LoVo (cell line): ENCODE results near the gene SRSF11.

Experiments
- DNase-seq: peaks from one replicate; pipeline ENCODE4 v3.0.0-alpha.2; 2016; ENCODE audit warnings: low spot score

Gene SRSF11

DNA sequence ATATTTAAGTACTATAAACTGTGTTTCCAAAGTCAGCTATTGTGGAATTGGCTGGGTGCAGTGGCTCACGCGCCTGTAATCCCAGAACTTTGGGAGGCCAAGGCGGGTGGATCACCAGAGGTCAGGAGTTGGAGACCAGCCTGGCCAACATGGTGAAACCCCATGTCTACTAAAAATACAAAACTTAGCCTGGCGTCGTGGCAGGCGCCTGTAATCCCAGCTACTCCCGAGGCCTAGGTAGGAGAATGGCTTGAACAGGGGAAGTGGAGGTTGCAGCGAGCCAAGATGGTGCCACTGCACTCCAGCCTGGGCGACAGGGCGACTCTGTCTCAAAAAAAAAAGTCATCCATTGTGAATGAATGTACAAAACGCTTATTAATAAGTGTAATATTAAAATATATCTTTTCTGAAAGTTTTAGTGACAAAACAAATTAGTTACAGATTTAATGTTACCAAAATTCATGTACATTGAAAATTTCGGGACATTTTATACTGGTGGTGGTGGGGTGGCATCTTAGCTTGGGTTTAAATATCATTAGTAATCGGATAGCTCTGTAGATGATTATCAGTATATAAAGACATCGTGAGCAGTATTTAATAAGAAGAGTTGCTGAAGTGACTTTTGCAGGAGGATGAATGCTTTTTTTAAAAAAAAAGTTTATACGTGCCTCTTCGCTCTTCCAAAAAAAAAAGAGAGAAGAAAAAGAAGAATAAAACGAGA, 503 bp upstream of the SRSF11 start:
- DNase-seq = no peak

DNA sequence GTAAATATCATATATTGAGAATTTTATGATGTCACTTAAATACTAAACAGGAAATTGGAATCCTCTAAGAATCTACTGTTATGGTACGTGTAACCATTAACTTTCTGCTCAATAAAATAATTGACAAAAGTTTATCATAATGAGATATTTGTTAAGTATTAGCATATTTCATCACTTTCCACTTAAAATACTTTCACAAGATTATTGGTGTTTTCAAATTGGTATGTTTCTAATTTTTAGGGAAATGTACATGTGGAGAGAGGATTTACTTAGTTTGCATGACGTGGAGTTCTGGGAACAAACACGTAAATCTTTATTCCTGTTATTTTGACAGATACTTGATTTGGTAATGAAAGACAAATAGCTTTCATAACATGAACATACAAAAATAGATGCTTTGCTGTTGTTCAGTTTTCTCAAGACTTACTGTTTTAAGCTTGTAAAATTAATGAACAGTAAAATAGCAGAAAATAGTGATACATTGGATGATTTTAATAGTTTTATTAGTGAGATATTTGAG, 1.6 kb downstream of the SRSF11 start:
- DNase-seq = no peak

DNA sequence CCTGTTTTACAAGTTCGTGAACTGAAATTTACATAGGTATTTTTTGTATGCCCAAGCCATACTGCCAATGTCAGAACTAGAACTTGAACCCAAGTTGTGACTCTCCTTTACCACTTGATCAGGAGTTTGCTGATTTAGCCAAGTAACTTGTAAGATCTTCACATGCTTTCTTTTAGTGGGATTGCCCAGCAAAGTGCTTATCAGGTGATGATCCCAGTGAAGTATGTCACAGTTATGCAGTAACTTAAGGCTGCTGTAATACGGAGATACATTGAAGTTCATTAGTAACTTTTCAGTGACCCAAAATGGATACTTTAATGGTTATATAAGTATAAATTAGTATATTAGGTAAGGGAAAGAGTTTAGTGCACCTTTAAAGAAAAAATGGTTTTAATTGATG, 3.8 kb downstream of the SRSF11 start:
- no peak for DNase-seq

DNA sequence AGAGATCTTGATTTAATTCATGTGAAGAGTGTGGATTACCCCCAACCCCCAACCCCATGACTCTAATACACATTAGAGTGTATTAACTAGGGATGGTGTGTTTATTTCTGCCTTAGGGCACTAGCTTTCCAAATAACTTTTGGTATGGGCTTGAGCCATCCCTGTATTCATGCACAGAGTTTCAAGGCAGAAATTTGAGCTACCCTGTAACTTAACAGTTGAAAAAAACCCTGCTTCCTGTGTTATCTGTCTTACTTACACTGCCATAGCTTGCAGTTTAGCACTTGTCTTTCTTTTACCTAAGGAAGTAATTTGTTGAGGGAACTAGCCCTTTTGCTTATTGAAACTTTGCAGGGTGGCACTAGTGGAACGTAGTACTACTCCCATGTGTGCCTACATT, 6.3 kb downstream of the SRSF11 start:
- no peak for DNase-seq

DNA sequence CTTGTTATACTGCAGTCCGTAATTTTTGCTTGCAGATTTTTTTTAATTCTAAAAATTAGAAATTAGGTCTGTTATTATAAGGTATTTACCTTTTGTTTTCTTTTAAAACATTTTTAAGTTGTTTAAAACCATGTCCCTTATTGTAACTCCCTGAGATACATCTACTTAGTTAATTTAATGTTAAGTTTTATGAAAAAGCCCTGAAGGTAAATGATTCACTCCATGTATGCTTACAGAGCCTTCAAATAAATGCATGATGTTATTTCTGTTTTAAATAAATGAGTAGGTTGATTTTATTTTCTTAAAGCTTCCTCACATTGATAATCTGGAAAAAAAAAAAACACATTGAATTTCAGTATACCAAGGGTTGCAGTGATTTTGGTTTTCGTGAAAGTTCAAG, 7.5 kb downstream of the SRSF11 start:
- no peak for DNase-seq

DNA sequence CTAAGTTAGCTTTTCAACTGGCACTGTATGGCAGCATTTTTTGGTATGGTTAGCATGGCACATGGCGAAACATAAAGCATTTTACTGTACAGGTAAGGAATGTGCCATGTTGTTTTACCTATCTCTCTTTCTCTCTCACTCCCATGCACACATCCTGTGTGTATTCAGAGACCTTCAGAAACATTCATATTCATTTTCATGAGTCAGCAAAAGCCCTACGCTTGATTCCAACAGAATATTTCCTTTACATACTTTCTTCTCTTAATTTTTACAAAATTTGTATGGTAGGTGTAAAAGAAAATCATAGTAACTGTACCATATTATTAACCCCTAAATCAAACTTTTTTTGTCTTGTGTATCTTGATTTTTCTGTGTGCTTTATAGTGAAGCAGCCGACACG, 10.3 kb downstream of the SRSF11 start:
- DNase-seq = no peak

DNA sequence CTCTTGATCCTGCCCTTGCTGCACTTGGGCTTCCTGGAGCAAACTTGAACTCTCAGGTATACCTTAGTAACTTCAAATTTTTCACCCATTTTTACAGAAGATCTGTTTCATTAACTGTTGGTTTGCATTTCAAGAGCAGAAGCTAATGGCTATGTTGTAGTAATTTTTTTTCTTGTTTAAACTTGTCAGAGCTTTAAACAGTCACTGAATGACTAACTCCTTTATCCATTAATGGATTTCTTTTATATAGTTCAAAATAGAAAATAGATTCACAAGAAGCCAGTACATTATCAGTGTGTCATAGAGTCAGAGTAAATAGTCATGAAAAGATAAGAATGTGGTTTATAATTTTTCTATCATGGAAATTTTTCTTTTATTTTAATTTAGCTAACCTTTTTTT, 13.6 kb downstream of the SRSF11 start:
- no peak for DNase-seq

DNA sequence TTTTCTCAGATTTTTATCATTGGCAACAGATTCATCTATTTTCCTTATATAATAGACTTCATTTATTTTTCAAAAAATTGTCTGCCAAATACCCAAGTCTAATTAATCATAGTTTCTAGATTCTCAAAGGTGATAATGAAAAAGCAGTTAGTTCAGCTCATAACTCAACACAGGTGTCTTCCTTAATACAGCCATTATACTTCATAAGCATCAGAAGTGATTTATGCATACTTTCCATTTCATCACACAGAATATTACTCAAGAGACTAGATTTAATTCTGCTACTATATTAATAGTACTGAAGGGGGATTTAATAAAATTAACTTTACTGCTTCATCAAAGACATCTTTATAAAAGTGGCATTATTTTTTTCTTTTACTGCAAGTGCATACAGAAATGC, 18.8 kb downstream of the SRSF11 start:
- no peak for DNase-seq

DNA sequence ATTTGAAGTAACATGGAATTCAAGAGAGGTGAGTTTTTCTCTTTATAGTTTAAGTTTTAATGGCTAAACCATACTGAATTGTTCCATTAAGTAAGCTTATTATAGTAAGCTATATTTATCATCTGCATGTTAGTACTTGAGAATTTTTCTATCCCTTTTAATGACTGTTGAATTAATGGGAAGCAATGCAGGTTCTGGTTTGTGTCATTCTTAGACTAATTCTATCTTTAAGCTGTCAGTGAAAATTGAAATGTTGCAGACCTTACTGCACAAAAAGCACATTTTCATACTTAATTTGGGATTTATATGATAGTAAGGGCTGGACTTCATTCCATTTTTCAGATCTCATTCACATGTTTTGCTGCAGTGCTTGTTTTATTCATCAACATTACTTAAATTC, 25.9 kb downstream of the SRSF11 start:
- no peak for DNase-seq

DNA sequence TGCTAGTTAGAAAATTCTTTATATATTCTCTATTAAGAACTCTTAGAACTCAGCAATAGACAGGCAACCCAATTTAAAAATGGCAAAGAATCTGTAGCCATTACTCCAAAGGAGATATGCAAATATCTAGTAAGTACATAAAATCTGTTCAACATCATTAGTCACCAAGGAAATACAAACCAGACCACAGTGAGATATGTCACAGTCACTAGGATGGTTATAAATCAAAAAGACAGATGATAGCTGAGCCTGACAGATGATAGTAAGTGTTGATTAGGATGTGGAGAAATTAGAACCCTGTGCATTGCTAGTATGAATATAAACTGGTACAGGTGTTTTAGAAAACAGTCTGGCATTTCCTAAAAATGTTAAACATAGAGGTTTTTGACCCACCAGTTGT, 26.6 kb downstream of the SRSF11 start:
- DNase-seq = no peak

DNA sequence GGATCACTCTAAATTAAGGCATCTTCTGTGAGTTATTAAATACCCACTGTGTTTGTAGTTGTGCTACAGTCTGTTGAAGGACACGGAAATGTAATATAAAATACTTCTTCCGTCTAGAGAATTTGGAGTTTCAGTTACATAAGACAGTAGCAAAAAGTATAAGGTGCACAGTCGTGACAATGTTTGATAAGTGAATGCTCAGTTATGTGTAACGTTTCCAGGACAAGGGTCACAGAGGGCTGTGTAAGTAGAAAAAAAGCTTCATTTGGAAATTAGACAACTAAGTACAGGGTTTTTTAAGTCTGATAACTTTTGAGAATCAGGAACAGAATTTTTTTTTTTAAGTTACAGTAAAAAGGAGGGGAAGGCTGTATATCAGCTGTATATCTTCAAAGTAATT, 27.5 kb downstream of the SRSF11 start:
- DNase-seq = no peak

DNA sequence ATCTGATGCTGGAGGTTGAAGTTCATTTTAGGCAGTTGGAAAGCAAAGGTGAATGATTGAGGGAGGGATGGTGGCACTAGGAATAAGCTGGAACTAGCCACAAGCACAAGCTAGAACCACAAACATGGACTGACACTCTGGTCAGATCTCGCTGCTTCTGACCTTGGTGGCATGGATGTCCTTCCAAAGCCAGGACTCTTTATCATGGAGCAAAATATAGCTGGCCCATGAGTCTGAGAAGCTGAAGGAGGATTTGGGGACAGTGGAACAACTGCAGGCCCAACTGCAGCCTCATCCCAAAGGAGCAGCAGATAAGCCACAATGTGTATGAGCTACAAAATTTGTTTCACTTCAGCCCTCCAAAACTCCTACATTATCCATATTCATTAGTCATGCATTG, 35.5 kb downstream of the SRSF11 start:
- no peak for DNase-seq

DNA sequence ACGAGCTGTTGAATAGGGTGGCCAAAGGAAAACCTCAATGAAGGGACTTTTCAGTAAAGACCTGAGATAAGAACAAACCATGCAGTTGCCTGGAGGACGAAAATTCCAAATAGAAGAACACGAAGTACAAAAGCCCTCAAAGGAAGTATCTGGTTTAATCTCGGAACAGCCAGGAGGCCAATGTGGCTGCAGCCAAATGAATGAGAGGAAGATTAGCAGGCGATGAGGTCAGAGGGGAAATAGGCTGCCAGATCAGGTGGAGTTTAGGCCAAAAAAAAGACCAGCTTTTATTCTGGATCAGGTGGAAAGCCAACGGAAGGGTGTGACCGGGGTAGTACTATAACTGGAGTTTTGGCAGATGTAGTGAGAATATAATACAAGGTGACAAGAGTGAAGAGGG, 43.7 kb downstream of the SRSF11 start:
- DNase-seq = no peak

DNA sequence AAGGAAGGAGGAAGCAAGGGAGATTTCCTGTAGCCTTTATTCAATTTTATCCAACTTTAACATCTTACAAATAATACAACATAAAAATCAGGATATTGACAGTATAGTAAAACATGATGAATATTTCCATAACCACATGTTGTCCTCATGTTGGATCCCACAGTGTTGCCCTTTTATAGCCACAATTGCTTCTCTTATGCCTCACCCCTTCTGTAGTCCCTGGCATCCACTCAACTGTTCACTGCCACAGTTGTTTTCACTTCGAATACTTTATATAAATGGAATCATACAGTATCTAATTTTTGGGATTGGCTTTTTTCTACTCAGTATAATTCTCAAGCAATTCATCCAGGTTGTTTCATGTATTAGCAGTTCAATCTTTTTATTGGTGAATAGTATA, 44.8 kb downstream of the SRSF11 start:
- DNase-seq = no peak

DNA sequence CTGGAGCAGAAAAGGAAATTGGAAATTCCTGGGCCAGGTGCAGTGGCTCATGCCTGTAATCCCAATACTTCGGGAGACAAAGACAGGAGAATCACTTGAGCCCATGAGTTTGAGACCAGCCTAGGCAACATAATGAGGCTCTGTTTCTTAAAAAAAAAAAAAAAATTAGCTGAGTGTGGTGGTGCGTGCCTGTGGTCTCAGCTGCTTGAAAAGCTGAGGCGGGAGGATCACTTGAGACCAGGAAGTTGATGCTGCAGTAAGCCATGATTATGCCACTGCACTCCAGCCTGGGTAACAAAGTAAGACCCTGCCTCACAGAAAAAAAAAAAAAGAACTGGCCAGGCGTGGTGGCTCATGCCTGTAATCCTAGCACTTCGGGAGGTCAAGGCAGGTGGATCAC, 56.7 kb downstream of the SRSF11 start:
- no peak for DNase-seq

DNA sequence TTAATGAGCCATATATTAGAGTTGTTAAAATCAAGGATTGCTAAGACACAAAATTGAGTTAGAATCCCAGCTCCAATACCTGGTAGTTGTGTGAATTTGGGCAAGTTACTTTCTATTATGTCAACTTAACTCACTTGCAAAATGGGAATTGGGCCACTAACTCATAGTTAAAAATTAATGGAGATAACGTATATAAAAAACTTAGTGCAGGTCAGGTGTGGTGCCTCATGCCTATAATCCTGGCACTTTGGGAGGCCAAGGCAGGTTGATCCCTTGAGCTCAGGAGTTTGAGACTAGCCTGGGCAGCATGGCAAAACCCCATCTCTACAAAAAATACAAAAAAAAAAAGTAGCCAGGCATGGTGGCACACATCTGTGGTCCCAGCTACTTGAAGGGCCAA, 57.5 kb downstream of the SRSF11 start:
- no peak for DNase-seq

DNA sequence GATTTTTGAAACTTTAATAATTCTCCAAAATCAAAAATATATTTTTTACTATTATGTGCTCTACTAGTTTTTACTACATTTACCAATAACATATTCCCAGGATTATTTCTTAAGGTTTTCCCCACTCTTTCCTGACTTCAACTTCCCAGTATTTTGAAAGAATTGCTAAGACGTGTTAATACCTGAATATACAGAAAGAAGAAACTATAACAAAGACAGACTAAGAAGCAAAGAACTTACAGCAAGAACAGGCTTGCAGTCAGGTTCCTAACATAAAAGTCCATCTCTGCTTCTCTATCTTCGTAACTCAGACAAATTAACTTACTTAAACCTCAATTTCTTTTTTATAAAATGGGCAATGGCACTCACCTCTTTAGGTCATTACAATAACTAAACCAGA, 63.2 kb downstream of the SRSF11 start:
- DNase-seq = no peak

DNA sequence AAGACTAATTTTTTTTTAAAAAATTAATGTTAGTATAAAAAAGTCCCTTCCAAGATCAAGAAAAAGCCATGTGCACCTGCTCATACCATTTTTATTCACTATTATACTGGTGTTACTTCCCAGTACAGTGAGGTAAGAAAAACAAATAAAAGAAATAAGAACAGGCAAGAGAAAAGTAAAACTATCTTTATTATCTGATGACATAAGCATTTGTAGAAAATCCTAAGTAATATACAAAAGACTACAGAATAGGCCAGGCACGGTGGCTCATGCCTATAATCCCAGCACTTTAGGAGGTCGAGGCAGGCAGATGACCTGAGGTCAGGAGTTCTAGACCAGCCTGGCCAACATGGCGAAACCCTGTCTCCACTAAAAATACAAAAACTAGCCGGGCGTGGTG, 65.3 kb downstream of the SRSF11 start:
- DNase-seq = no peak

DNA sequence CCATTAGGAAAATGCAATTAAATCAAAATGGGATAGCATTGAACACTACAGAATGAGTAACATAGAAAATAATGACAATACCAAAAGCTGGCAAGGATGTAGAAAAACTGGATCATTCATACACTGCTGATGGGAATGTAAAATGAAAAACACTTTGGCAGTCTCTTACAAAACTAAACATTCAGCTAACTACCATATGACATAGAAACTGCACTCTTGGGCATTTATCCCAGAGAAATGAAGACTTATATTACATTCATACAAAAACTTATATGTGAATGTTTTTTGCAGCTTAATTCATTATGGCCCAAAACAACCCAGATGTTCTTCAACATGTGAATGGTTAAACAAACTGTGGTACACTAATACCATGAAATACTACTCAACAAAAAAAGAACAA, 67.0 kb downstream of the SRSF11 start:
- no peak for DNase-seq

DNA sequence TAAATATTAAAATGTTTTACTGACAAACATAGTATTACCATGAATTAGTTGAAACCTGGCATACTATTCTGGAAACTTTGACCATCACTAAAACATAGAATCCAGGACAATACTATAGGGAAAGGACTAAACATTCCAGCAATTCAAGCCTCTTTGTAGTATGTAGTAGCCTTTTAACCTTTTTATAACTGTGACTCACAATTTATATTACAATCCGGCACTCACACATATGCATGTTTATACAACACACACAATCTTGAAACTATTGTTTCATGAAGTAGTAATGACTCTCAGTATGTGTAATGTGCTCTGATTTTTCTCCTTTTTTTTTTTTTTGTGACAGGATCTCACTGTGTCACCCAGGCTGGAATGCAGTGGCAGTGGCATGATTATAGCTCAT, 69.0 kb downstream of the SRSF11 start:
- DNase-seq = no peak

DNA sequence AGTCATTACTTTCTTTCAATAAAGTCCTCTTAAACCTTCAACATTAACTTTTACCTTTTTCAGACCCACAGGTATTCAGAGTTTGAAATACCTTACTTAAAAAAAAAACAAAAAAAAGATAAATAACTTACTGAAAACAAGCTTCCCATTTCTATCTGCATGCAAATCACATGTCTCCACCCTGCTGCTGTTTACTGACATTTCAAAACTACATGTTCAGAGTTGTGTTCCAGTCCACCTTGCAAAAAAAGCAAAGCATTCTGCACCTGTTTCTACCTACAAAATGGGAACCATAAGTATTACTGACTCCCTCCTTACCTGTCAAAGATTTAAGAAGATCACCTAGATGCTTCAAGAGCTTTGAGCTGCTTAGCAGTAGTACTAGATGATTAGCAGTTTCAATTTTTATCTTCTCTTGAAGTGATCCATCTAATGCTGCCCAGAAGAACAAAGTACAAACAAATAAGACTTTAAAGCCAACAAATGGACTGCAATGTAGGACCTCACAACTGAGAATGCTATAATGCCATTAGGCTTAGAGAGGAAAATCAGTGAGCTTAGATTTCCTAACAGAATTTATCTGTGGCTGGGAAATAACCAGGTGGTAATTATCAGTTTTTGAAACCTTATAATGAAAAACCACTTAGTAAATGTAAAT, 72.1 kb downstream of the SRSF11 start:
- DNase-seq = no peak

DNA sequence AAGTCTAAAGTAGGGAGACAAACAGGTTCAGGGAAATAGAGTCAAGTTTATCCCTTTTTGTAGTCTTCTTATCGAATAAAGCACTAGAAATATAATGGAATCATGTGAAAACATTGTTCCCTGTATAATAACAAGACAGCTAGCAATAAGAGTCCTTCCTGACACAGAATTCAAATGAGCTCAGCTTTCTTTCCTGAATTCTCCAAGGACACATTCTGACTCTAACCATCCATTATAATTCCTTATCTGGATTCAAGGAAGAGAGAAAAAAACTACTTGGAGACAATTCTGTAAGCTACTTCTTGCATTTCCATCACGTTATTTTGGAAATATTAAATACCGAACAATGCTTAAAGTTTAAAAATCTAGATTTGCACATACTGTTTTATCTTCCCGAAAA, 74.6 kb downstream of the SRSF11 start:
- no peak for DNase-seq

DNA sequence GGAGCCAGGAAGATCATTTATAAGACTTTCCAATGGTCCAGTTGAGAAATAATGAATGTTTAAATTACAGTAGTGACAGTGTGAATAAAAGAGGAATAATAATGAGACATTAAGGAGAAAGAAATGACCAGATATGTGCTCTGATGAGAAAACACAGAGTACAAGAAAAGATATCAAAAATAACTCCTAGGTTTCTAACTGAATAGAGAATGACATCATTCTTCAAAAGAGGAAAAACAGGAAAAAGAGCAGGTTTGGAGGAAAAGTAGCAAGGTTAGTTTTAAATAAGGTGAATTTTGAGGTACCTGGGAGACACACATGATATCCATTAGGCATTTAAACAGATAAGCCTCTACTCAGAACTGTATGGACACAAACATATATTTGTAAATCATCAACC, 78.3 kb downstream of the SRSF11 start:
- DNase-seq = no peak
